Fibroblast of skin of right biceps (primary cell): ENCODE results near the gene STBD1.
A peak's percentile ranks its signal among the peaks of the same experiment; 100 is the strongest.
"Not testable (repeated sequence)": the region's sequence is repeated elsewhere in the genome, so short reads cannot be mapped to it uniquely, and the experiment has no call there.

Source experiments
- DNase-seq: peaks from one replicate; pipeline ENCODE4 v3.0.0-alpha.2; 2013

STBD1 gene

DNA sequence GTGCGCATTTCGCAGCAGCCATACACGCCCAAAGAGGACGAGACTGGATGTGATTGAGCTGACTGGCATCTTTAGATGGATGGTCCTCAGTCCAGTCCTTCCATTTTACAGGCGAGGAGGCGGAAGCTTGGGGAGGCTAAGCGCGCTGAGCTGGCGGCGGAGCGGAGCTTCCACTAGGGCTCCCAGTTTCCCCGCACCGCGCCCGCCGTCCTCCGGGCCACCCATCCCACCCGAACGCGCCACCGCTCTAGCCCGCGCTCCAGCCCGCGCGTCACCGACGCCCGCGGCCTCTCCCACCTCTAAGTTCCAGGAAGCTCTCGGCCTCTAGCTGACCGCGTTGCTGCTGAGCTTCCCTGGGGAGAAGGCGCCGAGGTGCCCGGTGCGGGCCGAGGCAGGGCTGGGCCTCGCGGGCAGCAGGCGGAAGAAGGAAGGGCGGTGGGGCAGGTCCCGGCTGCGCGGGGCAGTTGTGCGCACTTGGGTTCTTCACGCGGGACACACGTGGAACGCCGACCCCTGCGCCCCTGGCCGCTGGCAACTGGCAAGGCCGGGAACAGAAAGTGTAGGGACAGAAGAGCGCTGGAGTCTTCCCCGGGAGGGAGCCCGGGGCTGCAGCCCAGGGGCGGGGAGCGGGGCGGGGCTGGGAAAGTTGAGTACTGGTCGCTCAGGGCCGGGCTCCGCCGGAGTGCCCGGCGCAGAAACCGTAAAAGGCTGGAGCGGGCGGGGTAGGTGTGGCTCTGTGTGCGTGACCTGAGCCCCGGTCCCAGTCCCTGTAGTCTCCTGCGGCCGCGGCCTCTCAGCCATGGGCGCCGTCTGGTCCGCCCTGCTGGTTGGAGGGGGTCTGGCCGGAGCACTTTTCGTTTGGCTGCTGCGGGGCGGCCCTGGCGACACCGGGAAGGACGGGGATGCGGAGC is at the start of gene STBD1:
Gene STBD1, plus strand, starts transcription at position 763 of the 911 bp plus-strand sequence. Its CDS starts 37 bp downstream, at position 800.
- DNase-seq, result peak; percentile 69

DNA sequence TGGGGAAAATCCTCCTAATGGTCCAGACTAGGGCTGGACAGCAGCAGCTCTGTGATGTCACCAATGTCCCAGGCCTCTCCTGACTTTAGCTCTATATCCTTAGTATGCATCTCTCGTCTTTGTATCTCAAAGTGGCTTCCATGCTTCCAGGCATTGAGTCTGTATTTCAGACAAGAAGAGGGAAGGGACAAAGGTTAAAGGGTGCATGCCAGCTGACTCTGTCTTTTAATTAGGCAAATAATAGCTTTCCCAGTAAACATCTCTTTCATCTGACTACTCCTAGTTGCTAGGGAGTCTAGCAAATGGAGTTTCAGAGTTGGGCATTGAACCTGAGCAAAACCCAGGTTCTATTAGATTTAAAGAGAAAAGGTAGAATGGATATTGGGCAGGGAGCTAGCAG is 49.6 kb upstream of the STBD1 start:
- no peak for DNase-seq

DNA sequence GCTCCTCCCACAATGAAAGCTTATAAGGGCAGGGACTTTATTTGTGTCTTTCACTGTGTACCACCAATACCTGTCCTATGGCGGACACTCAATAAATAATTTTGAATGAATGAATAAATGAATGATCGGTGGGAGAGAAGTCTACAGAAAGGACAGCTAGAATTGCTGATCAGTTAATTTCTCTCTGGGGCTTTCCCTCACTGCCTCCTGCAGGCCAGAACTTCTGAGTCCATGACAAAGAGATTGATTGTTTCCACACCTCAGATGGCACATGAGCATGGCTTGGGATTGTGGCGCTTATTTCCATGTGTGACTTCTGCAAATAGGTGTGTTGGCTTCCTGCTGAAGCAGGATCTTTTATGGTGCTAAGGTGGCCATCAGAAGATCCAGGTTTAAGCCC is 48.7 kb upstream of the STBD1 start:
- no peak for DNase-seq

DNA sequence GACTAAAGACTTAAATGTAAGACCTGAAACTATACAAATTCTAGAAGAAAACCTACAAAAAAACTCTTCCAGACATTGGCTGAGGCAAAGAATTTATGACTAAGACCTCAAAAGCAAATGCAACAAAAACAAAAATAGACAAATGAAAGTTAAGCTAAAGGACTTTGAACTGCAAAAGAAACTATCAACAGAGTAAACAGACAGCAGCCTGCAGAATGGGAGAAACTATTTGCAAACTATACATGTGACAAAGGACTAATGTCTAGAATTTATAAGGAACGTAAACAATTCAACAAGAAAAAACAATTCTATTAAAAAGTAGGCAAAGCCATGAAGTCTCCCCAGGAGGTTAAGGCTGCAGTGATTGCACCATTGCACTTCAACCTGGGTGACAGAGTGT is 46.0 kb upstream of the STBD1 start:
- no peak for DNase-seq

DNA sequence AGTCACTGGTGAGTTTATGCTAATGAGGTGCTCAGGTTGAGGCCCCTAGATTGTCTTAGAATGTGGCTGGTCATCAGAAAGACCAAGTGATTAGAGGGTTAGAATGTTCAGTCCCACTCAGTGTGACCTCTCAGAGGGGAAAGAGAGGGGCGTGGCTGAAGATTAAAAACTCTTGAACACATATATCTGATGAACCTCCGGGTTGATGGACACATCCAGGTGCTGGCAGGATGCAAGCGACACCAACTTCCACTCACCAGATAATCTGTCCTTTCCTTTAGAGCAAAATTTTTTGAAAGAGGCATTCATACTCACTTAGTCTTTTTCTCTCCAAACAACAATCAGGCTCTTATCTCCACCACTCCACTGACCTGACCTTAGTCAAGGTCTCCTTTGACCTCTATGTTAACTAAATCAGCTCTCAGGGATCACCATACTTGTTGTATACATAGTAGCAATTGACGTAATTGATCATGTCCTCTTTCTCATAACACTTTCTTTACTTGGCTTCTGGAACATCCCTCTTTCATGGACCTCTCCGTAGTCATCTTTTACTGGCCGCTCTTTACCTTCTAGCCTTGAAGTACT is 40.8 kb upstream of the STBD1 start:
- no peak for DNase-seq

DNA sequence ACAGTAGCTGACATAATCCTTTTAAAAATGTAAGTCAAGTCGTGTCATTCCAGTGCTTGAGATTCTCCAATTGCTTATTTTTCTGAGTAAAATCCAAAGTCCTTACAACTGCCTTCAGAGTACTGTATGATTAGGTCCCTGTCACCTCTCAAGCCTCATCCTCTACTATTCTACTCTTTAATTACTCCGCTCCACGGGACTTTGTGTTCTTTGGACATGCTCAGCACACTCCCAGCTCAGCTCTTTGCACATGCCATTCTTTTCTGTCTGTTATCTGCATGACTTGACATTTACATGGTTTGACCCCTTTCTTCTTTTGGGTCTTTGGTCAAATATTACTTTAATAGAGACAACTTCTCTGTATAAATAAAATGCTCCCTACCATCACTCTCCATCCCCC is 39.9 kb upstream of the STBD1 start:
- DNase-seq, result no peak

DNA sequence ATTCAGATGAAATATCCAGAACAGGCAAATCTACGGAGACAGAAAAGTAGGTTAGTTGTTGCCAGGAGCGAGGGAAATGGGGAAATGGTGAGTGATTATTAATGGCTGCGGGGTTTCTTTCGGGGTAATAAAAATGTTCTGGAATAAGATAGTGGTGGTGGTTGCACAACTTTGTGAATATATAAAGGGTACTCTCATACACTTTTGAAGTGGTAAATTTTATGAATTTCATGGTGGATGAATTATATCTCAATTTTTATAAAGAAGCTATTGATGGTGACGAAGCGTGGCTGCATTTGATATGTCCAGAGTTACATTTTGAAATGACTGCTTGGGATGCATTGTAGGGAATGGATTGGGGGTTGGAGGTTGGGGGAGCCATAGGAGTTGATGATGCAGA is 38.7 kb upstream of the STBD1 start:
- DNase-seq, result no peak

DNA sequence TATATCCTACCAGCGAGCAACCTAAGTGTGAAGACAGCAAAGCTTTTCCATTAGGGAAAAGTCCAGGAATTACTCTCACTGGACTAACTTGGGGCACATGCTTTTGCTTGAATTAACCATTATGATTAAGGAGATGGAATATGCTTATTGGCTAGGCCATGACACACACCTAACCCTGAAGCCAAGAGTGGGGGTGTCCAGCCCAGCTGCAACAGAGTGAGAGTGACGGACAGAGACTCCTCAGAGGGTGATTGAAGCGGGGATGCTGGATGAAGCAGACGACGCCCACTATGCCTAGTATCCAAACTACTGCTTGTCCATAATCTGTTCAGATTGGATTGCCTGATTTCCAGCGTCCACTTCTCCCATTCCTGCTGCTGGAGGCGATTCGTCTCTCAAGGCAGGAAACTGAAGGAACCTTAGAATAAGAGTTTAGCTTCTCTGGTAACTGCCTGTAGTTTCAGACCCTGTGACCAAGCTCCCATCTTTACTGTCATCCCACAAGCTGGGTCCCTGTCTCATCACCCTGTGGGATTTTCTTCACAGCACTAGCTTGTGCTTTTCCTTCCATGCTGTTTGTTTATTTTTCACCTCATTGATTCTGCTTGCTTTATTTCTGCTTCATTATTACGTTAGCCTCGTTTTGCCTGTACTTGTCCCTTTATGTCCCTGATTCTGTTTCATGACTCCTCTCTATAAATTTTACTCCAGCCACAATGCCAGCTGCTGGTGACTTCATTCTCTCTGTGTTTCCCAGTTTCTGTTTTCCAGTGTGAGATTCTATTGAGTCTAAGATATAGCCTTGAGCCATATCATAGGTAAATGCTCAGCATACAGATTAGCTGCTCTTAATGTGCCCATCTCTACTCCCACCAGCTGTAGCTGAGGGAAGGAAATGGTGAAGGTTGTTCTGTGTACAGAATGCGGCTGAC is 36.0 kb upstream of the STBD1 start:
- no peak for DNase-seq

DNA sequence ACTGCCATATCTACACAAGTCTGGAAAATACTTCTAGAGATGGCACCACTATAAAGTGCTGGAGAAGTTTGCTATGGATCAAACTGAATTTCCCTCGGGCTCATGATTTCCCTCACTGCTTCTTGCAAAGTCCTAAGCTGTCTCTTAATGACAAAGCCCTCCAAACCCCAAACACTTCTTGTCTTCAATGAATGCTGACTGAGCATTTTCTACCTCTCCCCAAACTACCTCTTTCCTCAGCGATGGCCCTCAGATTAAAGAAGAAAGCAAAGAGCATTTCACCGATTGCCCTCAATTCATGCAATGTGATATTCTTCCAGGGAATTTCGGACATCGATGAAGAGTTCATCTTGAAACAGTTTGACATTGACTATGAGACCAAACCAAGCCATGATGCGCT is 35.3 kb upstream of the STBD1 start:
- no peak for DNase-seq

DNA sequence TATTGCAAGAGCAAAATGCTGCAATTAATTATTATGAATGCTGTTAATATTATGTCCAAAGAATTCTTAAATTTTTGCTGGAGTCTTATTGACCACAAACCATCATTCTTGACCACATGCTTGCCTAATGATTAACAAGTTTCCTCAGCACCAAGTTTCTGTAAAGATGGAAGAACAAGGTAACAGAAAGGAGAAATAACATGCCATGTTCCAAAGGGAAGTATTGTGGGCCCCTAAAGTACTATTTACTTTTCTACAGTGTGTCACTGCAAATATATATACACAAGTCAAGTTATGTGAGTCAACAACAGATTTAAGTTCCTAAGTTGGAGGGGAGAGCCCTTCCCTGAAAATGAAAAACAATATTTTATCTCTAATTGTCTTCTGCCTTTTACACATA is 34.5 kb upstream of the STBD1 start:
- no peak for DNase-seq

DNA sequence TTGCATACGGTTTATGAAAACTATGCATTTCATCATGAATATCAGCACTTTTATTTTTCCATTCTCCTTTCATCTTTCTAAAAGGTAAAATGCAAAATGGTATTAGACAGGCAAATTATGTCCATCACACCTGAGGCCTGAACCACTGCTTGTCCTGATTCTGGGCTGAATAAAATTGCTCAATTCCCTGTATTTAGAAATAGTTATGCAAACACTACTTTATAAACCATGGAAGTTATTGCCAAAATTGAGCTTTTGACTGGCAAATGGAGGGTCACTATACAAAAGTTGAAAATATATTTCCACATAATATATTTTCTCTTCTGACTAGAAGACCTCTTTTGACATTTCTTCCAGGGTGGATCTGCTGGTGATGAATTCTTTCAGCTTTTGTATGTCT is 34.0 kb upstream of the STBD1 start:
- no peak for DNase-seq

DNA sequence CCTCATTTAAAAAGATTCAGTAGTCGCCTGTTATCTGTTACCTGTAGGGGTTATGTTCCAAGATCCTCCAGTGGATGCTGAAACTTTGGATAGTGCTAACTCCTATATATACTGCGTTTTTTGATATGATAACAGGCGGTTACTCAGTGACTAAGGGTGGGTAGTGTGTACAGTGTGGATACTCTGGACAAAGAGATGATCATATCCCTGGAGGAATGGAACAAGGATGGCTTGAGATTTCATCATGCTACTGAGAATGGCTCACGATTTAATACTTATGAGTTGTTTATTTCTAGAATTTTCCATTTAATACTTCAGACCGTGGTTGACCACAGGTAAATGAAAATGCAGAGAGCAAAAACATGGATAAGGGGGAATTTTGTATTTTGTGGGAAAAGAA is 33.5 kb upstream of the STBD1 start:
- DNase-seq, result no peak

DNA sequence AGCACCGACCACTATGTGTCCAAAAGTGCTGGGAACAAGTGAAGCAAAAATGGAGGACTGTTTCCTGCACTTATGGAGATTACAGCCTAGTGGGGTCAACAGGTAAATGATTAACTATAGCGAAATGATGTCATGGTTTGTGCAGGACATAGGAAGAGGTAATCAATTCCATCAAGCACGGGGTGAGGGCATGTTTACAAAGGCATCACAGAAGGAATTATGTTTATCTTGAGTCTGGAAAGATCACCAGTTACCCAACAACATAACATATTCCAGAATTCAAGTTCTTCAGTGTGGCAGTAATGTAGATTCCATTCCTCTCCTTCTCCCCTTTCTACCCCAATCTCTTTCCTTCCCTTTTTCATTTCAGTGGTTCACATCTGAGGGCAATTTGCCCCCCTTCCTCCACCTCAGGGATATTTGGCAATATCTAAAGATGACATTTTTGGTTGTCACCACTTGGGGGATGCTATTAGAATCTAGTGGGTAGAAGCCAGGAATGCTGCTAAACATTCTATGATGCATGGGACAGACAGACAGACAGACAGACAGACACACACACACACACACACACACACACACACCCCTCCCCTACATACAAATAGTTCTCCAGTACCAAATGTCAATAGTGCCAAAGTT is 30.9 kb upstream of the STBD1 start:
- peak; percentile 18 for DNase-seq

DNA sequence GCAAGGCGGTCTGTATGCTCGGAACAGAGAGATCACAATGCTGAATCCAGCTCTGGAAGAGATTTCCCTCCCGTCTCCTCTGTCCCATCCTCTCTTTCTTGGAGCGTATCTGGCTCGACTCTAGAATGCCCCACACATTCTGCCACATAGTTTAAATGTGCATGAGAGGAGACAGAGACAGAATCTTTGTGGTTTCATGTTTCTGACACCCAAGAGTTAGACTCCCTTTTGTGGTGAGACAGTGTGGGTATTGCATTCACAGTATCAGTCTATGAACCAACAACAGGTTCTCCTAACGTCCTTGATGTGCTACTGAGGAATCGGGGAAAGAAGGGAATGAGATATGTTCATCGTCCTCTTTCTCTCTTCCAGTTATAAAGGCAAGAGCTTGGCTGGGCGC is 29.7 kb upstream of the STBD1 start:
- DNase-seq, result no peak

DNA sequence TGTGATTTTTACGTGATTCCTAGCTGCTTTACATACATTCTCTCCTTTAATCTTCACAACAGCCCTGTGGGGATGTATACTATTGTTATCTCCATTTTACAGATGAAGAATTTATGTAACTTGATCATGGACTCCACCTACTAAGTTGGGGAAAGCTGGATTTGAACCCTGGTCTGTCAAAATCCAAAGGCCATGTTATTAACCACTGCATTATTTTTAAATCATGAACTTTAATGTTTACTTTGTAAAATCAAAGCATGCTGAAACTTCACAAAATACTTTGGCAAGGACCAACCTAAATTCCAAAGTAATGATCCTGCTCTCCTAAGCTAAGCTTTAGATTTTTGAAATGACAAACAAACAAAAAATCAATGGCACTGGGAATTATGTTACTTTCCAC is 28.9 kb upstream of the STBD1 start:
- no peak for DNase-seq

DNA sequence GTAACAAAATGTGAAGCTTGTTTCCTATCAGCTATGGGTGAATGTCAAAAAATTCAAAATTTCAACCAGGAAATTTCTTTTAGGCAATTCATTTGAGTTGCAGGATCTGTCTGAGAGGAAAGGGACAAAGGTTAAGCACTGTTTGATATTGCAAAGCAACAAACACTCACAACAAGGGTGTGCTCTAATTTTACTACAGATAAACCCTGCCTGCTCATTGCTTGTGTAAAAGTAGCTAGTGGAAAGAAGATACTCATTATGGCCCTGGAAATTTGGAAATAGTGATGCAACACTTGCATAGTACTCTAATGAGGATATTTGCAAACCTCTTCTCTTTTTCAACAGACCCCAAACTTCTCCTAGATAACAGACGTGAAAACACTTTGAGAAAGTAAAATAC is 27.9 kb upstream of the STBD1 start:
- DNase-seq, result no peak

DNA sequence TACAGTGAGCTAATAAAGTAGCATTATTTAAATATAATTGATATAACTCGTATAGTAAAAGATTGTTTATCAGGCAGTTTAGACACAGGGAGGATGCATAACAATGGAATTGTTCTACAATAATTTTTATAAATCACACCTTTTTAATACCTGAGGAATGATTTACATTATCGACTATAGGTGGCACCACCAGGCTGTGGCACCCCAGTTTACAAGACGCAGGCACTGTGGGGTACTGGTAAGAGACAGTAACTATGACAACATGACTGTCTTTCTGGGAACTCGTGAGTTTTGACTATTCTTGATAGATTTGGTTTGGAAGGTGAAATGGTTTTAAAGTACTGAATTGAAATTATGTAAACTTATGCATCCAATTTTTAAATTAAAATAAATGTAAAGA is 27.1 kb upstream of the STBD1 start:
- DNase-seq, result no peak

DNA sequence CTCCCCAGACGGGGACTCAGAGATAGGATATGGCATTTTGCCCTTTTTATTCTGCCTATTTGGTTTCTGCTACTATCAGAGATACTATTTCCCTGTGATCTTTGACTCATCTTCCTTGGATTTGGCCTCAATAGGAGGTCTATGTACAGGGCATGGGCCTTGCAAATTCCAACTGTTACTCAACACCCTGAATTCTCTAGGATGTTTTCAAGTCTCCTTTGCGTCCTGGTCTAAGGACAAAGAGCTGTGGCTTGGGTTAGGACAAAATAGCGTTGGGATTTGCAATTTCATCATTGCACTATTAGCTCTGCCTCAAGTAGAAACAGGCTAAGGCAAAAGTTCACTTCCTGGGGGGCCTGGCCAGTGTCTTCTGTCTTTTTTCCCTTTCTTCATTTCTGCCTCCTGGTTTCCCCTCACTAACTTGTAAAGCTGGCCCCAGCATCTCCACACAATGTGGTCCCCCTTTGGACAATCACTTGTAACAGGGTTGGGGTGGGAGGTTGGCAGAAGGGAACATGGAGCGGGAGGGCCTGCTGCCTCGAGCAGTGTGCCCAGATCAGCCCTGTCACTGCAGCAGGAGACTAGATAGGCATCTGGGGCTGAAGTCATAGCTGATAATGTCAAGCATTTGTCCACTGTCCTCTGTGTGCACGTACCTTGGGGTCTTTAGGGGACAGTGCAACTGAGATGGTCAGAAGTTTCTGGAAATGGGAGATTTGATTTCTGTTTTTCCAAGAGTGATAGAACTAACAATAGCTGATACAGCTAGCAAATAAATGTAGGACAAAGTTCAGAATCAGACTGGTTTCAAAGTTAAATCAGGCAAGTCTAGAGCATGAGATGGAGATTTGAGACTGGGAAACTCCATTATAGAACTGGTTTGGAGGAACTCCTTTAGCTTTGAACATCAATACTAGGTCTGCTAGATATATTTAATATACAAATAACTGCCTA is 25.8 kb upstream of the STBD1 start:
- DNase-seq, result no peak

DNA sequence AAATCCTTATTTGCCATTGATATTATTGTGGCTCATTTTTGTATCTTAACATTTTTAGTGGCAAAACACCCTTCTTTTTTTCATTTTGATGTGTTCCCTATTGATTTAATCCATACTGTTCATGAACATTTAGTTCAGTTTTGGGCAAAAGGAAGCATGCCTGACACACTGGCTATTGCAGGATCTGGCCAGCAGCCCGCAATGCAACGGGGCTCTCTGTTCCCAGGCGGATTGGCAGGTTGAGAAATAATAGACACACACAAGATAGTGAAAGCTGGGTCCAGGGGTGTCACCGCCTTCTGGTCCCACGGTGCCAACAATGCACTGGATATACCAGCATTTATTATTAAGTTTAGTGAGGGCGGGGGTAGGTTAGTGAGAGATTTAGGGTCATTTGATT is 24.9 kb upstream of the STBD1 start:
- not testable (repeated sequence) for DNase-seq

DNA sequence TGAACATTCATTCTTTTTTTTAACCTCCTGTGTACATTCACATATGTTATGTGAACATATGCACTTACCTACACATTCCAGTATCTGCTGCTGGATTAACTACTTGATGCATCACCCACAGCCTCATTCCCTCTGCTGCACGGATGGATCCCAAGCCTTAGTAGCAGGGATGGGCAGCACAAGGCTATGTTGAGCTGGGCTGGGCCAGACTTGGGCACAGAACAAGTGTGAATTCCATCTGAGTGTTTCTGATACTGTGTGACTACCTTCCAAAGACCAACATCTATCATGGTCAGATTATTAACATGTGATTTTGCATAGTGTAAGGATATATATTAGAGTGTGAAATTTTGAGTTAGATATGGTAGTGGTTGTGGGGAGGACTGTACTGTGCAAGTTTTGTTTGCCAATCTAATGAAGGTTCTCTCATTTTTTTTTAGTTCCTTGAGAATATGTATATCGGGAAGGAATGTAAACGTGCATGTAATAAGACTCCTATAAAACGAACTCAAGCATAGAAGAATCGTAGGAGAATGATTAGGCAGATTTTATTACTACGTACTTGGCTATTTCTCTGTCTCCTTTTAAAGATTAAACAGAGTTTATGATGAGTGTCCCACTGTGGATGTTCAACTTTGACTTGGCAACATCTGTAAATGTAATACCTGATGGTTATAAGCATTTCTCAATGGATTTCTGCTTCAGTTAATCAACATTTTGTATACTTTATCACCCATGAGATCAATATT is 23.4 kb upstream of the STBD1 start:
- DNase-seq, result no peak

DNA sequence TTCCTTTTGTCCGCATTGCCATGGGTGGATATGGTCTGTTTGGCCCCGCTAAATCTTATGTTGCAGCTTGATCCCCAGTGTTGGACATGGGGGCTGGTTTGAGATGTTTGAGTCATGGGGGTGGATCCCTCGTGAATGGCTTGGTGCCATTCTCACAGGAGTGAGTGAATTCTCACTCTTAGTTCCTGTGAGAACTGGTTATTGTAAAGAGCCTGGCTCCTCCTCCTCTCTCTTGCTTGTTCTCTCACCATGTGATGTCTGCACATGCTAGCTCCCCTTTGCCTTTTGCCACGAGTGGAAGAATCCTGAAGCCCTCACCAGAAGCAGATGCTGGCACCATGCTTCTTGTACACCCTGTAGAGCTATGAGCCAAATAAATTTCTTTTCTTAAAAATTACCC is 22.6 kb upstream of the STBD1 start:
- no peak for DNase-seq
